ENCODE data around the gene GK2.

The GK2 gene

DNA sequence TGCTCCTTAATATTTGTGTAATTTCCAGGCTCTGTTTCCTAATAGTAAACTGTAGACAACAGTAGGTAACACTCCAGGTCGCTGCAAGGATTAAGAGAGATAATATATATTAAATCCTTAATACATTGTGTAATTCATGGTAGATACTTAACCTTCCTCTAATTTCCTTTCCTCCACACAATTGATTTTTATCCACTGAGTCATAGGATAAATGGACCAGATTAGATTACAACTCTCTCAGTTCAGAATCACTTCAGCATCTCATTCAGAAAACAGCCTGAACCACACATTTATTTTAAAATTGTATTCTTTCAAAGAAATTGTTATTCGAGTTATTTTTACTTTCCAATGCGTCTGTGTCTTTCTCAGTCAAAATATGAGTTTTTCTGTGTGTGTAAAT lies 17.1 kb downstream of the GK2 start (continued):
- TF ChIP-seq, protein P1, sequence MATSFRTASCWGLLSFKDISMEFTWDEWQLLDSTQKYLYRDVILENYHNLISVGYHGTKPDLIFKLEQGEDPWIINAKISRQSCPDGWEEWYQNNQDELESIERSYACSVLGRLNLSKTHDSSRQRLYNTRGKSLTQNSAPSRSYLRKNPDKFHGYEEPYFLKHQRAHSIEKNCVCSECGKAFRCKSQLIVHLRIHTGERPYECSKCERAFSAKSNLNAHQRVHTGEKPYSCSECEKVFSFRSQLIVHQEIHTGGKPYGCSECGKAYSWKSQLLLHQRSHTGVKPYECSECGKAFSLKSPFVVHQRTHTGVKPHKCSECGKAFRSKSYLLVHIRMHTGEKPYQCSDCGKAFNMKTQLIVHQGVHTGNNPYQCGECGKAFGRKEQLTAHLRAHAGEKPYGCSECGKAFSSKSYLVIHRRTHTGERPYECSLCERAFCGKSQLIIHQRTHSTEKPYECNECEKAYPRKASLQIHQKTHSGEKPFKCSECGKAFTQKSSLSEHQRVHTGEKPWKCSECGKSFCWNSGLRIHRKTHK (tag by site-specific recombination; IDR thresholded peaks at IDR 0.05) = no peak
- TF ChIP-seq, protein P2, sequence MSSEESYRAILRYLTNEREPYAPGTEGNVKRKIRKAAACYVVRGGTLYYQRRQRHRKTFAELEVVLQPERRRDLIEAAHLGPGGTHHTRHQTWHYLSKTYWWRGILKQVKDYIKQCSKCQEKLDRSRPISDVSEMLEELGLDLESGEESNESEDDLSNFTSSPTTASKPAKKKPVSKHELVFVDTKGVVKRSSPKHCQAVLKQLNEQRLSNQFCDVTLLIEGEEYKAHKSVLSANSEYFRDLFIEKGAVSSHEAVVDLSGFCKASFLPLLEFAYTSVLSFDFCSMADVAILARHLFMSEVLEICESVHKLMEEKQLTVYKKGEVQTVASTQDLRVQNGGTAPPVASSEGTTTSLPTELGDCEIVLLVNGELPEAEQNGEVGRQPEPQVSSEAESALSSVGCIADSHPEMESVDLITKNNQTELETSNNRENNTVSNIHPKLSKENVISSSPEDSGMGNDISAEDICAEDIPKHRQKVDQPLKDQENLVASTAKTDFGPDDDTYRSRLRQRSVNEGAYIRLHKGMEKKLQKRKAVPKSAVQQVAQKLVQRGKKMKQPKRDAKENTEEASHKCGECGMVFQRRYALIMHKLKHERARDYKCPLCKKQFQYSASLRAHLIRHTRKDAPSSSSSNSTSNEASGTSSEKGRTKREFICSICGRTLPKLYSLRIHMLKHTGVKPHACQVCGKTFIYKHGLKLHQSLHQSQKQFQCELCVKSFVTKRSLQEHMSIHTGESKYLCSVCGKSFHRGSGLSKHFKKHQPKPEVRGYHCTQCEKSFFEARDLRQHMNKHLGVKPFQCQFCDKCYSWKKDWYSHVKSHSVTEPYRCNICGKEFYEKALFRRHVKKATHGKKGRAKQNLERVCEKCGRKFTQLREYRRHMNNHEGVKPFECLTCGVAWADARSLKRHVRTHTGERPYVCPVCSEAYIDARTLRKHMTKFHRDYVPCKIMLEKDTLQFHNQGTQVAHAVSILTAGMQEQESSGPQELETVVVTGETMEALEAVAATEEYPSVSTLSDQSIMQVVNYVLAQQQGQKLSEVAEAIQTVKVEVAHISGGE (tag by site-specific recombination; conservative IDR thresholded peaks at IDR 0.05; ENCODE audit: low read depth) = no peak
- TF ChIP-seq ZSCAN23 (tag by site-specific recombination; IDR thresholded peaks at IDR 0.05) (no peak), ZNF610 (tag by site-specific recombination; IDR thresholded peaks at IDR 0.05; ENCODE audit: borderline replicate concordance) (no peak), ZXDB (tag by site-specific recombination; IDR thresholded peaks at IDR 0.05) (no peak), ZSCAN16 (tag by site-specific recombination; IDR thresholded peaks at IDR 0.05) (no peak), ZNF558 (tag by site-specific recombination; IDR thresholded peaks at IDR 0.05) (no peak), ZFHX2 (tag by site-specific recombination; conservative IDR thresholded peaks at IDR 0.05) (no peak)
- TF ChIP-seq, protein P3, sequence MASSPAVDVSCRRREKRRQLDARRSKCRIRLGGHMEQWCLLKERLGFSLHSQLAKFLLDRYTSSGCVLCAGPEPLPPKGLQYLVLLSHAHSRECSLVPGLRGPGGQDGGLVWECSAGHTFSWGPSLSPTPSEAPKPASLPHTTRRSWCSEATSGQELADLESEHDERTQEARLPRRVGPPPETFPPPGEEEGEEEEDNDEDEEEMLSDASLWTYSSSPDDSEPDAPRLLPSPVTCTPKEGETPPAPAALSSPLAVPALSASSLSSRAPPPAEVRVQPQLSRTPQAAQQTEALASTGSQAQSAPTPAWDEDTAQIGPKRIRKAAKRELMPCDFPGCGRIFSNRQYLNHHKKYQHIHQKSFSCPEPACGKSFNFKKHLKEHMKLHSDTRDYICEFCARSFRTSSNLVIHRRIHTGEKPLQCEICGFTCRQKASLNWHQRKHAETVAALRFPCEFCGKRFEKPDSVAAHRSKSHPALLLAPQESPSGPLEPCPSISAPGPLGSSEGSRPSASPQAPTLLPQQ (tag by site-specific recombination; IDR thresholded peaks at IDR 0.05) = no peak

DNA sequence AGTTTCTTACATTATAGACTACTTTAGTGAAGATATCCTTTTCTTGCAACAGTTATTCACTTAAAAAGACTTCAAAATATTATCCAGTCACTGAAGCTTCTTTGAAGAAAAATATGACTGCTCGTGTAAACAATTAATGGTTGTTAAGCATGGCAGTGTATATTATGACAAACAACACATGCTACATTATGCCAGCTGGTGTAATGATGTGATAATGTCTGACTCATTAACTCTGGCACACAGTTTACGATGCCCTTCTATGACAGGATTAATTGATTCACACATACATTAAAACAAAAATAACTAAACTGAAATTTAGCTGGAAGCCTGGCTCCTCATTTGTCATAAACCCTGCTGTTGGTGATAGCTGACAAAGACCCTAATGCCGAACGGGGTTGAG lies 22.4 kb downstream of the GK2 start:
- Histone ChIP-seq H3K4me1 (ENCODE audit: control insufficient read depth, insufficient read depth, low read length) (no peaks in the 10 kb centered on the region), H3K36me3 (ENCODE audit: control insufficient read depth in 2 of 2, insufficient read depth in 1 of 2, low read length in 2 of 2) (no peaks in the 10 kb centered on the region), H3K9me3 (ENCODE audit: control insufficient read depth, insufficient read depth, low read depth, low read length) (no peaks in the 10 kb centered on the region), H3K27ac (ENCODE audit: extremely low read depth, low read depth, low read length) (no peak overlapping the region), H3K4me3 (ENCODE audit: low read depth, low read length) (no peak overlapping the region)
- ChIA-PET CTCF (no interaction called here), POLR2A (no interaction called here)
- TF ChIP-seq, protein P4, sequence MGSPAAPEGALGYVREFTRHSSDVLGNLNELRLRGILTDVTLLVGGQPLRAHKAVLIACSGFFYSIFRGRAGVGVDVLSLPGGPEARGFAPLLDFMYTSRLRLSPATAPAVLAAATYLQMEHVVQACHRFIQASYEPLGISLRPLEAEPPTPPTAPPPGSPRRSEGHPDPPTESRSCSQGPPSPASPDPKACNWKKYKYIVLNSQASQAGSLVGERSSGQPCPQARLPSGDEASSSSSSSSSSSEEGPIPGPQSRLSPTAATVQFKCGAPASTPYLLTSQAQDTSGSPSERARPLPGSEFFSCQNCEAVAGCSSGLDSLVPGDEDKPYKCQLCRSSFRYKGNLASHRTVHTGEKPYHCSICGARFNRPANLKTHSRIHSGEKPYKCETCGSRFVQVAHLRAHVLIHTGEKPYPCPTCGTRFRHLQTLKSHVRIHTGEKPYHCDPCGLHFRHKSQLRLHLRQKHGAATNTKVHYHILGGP (tag by site-specific recombination; IDR thresholded peaks at IDR 0.05) = no peak
- TF ChIP-seq ZNF660 (tag by site-specific recombination; IDR thresholded peaks at IDR 0.05) = no peak

DNA sequence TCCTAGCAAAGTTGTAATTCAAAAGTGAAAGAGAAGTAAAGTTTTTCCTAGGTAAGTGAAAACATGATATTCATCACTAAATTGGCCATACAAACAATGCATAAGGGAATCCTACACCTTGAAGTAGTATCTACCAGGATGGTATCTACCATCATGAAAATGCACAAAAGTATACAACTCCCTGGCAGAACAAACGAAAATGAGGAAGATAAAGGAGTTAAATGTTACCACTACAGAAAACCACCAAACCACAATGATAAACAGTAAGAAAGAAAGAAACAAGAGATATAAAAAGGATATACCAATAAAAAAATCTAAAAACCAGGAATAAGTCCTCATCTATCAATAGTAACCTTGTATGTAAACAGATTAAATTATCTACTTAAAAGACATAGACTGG lies 26.9 kb downstream of the GK2 start:
- H3K36me3 ChIP-seq (ENCODE audit: control insufficient read depth in 2 of 2, insufficient read depth in 1 of 2, low read length in 2 of 2) = no peaks in the 10 kb centered on the region
- ChIA-PET CTCF (no interaction called here), POLR2A (no interaction called here)
- H3K4me1 ChIP-seq (ENCODE audit: control insufficient read depth, insufficient read depth, low read length) = no peaks in the 10 kb centered on the region
- H3K9me3 ChIP-seq (ENCODE audit: control insufficient read depth, insufficient read depth, low read depth, low read length) = no peaks in the 10 kb centered on the region
- H3K4me3 ChIP-seq (ENCODE audit: low read depth, low read length) = no peak overlapping the region
- no peak overlapping the region for H3K27ac ChIP-seq (ENCODE audit: extremely low read depth, low read depth, low read length)
- no peak for TF ChIP-seq PRDM1 (tag by site-specific recombination; IDR thresholded peaks at IDR 0.05)
- TF ChIP-seq ZNF548 (tag by site-specific recombination; IDR thresholded peaks at IDR 0.05) = no peak
- TF ChIP-seq ZNF114 (tag by site-specific recombination; IDR thresholded peaks at IDR 0.05) = no peak
- no peak for TF ChIP-seq KLF9 (tag by site-specific recombination; IDR thresholded peaks at IDR 0.05; ENCODE audit: low read depth)
- TF ChIP-seq ZBTB48 (tag by site-specific recombination; IDR thresholded peaks at IDR 0.05) = no peak
- no peak for TF ChIP-seq ZNF76 (tag by site-specific recombination; IDR thresholded peaks at IDR 0.05; ENCODE audit: borderline replicate concordance, low read depth)
- TF ChIP-seq, protein P4 (tag by site-specific recombination; IDR thresholded peaks at IDR 0.05) = no peak
- no peak for TF ChIP-seq ZBTB17 (tag by site-specific recombination; IDR thresholded peaks at IDR 0.05)
- no peak for TF ChIP-seq YY2 (tag by site-specific recombination; IDR thresholded peaks at IDR 0.05)
- TF ChIP-seq, protein P5, sequence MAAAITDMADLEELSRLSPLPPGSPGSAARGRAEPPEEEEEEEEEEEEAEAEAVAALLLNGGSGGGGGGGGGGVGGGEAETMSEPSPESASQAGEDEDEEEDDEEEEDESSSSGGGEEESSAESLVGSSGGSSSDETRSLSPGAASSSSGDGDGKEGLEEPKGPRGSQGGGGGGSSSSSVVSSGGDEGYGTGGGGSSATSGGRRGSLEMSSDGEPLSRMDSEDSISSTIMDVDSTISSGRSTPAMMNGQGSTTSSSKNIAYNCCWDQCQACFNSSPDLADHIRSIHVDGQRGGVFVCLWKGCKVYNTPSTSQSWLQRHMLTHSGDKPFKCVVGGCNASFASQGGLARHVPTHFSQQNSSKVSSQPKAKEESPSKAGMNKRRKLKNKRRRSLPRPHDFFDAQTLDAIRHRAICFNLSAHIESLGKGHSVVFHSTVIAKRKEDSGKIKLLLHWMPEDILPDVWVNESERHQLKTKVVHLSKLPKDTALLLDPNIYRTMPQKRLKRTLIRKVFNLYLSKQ (tag by site-specific recombination; IDR thresholded peaks at IDR 0.05; ENCODE audit: borderline replicate concordance) = no peak
- no peak for TF ChIP-seq ZNF792 (tag by site-specific recombination; IDR thresholded peaks at IDR 0.05)
- TF ChIP-seq, protein P6, sequence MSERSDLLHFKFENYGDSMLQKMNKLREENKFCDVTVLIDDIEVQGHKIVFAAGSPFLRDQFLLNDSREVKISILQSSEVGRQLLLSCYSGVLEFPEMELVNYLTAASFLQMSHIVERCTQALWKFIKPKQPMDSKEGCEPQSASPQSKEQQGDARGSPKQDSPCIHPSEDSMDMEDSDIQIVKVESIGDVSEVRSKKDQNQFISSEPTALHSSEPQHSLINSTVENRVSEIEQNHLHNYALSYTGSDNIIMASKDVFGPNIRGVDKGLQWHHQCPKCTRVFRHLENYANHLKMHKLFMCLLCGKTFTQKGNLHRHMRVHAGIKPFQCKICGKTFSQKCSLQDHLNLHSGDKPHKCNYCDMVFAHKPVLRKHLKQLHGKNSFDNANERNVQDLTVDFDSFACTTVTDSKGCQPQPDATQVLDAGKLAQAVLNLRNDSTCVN (tag by site-specific recombination; optimal IDR thresholded peaks at IDR 0.05) = no peak
- TF ChIP-seq ZEB2 (tag by site-specific recombination; IDR thresholded peaks at IDR 0.05) = no peak

Data from HEK293 (cell line).